Measurements from ENCODE around the gene ISX.

ISX gene

GRCh38 chr22:35111244-35111643 lies 45.3 kb downstream of the ISX start:
- no peak overlapping the region for H3K4me3 ChIP-seq (ENCODE audit: severe bottlenecking)
- H3K27me3 ChIP-seq (ENCODE audit: insufficient read depth, poor library complexity, severe bottlenecking): peaks cover 4% of the 10 kb centered on the region
- ATAC-seq (ENCODE audit: low read depth) (no peak), DNase-seq (ENCODE audit: low spot score) (no peak)
- no peaks in the 10 kb centered on the region for H3K36me3 ChIP-seq (ENCODE audit: low read depth)
- H3K9me3 ChIP-seq (ENCODE audit: severe bottlenecking): no peaks in the 10 kb centered on the region
- H3K4me1 ChIP-seq (ENCODE audit: insufficient read depth, poor library complexity, severe bottlenecking): no peaks in the 10 kb centered on the region
- TF ChIP-seq CTCF (IDR thresholded peaks at IDR 0.05; ENCODE audit: poor library complexity, severe bottlenecking): no peak
- H3K27ac ChIP-seq (ENCODE audit: poor library complexity, severe bottlenecking): no peak overlapping the region

- Histone ChIP-seq H3K4me3 (ENCODE audit: severe bottlenecking) (no peak overlapping the region), H3K27ac (ENCODE audit: poor library complexity, severe bottlenecking) (no peak overlapping the region), H3K9me3 (ENCODE audit: severe bottlenecking) (no peaks in the 10 kb centered on the region), H3K4me1 (ENCODE audit: insufficient read depth, poor library complexity, severe bottlenecking) (no peaks in the 10 kb centered on the region), H3K27me3 (ENCODE audit: insufficient read depth, poor library complexity, severe bottlenecking) (no peaks in the 10 kb centered on the region), H3K36me3 (ENCODE audit: low read depth) (no peaks in the 10 kb centered on the region)
- TF ChIP-seq CTCF (IDR thresholded peaks at IDR 0.05; ENCODE audit: poor library complexity, severe bottlenecking): no peak
- ATAC-seq (ENCODE audit: low read depth) (no peak), DNase-seq (ENCODE audit: low spot score) (no peak)
These were observed 47.4 kb downstream of the ISX start for GRCh38 chr22:35113341-35113740.

GRCh38 chr22:35114131-35114980 lies 48.4 kb downstream of the ISX start:
- ATAC-seq (ENCODE audit: low read depth): no peak
- no peaks in the 10 kb centered on the region for H3K9me3 ChIP-seq (ENCODE audit: severe bottlenecking)
- no peak overlapping the region for H3K4me3 ChIP-seq (ENCODE audit: severe bottlenecking)
- no peaks in the 10 kb centered on the region for H3K36me3 ChIP-seq (ENCODE audit: low read depth)
- DNase-seq (ENCODE audit: low spot score): no peak
- no peaks in the 10 kb centered on the region for H3K4me1 ChIP-seq (ENCODE audit: insufficient read depth, poor library complexity, severe bottlenecking)
- TF ChIP-seq CTCF (IDR thresholded peaks at IDR 0.05; ENCODE audit: poor library complexity, severe bottlenecking): no peak
- no peak overlapping the region for H3K27ac ChIP-seq (ENCODE audit: poor library complexity, severe bottlenecking)
- H3K27me3 ChIP-seq (ENCODE audit: insufficient read depth, poor library complexity, severe bottlenecking): no peaks in the 10 kb centered on the region

- Histone ChIP-seq H3K9me3 (ENCODE audit: severe bottlenecking) (no peaks in the 10 kb centered on the region), H3K4me3 (ENCODE audit: severe bottlenecking) (no peak overlapping the region), H3K4me1 (ENCODE audit: insufficient read depth, poor library complexity, severe bottlenecking) (no peaks in the 10 kb centered on the region), H3K36me3 (ENCODE audit: low read depth) (no peaks in the 10 kb centered on the region), H3K27ac (ENCODE audit: poor library complexity, severe bottlenecking) (no peak overlapping the region), H3K27me3 (ENCODE audit: insufficient read depth, poor library complexity, severe bottlenecking) (no peaks in the 10 kb centered on the region)
- no peak for DNase-seq (ENCODE audit: low spot score)
- no peak for ATAC-seq (ENCODE audit: low read depth)
- TF ChIP-seq CTCF (IDR thresholded peaks at IDR 0.05; ENCODE audit: poor library complexity, severe bottlenecking): no peak
These were observed 49.6 kb downstream of the ISX start for GRCh38 chr22:35115515-35115914.

GRCh38 chr22:35116269-35116668 lies 50.3 kb downstream of the ISX start:
- no peaks in the 10 kb centered on the region for H3K36me3 ChIP-seq (ENCODE audit: low read depth)
- no peak for DNase-seq (ENCODE audit: low spot score)
- no peaks in the 10 kb centered on the region for H3K4me1 ChIP-seq (ENCODE audit: insufficient read depth, poor library complexity, severe bottlenecking)
- H3K4me3 ChIP-seq (ENCODE audit: severe bottlenecking): no peak overlapping the region
- no peaks in the 10 kb centered on the region for H3K9me3 ChIP-seq (ENCODE audit: severe bottlenecking)
- no peaks in the 10 kb centered on the region for H3K27me3 ChIP-seq (ENCODE audit: insufficient read depth, poor library complexity, severe bottlenecking)
- no peak overlapping the region for H3K27ac ChIP-seq (ENCODE audit: poor library complexity, severe bottlenecking)
- TF ChIP-seq CTCF (IDR thresholded peaks at IDR 0.05; ENCODE audit: poor library complexity, severe bottlenecking): no peak
- no peak for ATAC-seq (ENCODE audit: low read depth)

All from RWPE2 (cell line).